ENCODE results near the gene CCDC192. TPM values are rescaled to one million over a fixed set of nuclear protein-coding genes. Genes with fewer than 3 reads are reported as not detected.

The CCDC192 gene
- total RNA-seq, 1 donor from 2014 or later: not detected

- no peak for TF ChIP-seq CTCF (IDR thresholded peaks at IDR 0.05; ENCODE audit: borderline replicate concordance)
- no peak overlapping the region for H3K4me3 ChIP-seq
- intact Hi-C loops (cut with micrococcal nuclease): no loop called here
- no peak for DNase-seq
- no peaks in the 10 kb centered on the region for H3K27me3 ChIP-seq (ENCODE audit: low read depth)
- H3K9me3 ChIP-seq (replicated peaks): no peaks in the 10 kb centered on the region
- no peaks in the 10 kb centered on the region for H3K36me3 ChIP-seq
- no peak overlapping the region for H3K27ac ChIP-seq (replicated peaks)
- no peaks in the 10 kb centered on the region for H3K4me1 ChIP-seq
Observed at GRCh38 chr5:127694518-127695171, 8.5 kb upstream of the CCDC192 start.

- no peak overlapping the region for H3K27ac ChIP-seq (replicated peaks)
- DNase-seq: no peak
- no peaks in the 10 kb centered on the region for H3K4me1 ChIP-seq
- H3K4me3 ChIP-seq: no peak overlapping the region
- H3K27me3 ChIP-seq (ENCODE audit: low read depth): no peaks in the 10 kb centered on the region
- H3K36me3 ChIP-seq: no peaks in the 10 kb centered on the region
- TF ChIP-seq CTCF (IDR thresholded peaks at IDR 0.05; ENCODE audit: borderline replicate concordance): no peak
- H3K9me3 ChIP-seq (replicated peaks): no peaks in the 10 kb centered on the region
- intact Hi-C loops (cut with micrococcal nuclease): no loop called here
Observed at GRCh38 chr5:127695346-127695745, 7.8 kb upstream of the CCDC192 start.

GRCh38 chr5:127696683-127697082 is 6.5 kb upstream of the CCDC192 start:
- intact Hi-C loops (cut with micrococcal nuclease): no loop called here
- Histone ChIP-seq H3K27ac (replicated peaks) (no peak overlapping the region), H3K9me3 (replicated peaks) (no peaks in the 10 kb centered on the region), H3K36me3 (no peaks in the 10 kb centered on the region), H3K4me1 (no peaks in the 10 kb centered on the region), H3K4me3 (no peak overlapping the region), H3K27me3 (ENCODE audit: low read depth) (no peaks in the 10 kb centered on the region)
- no peak for DNase-seq
- no peak for TF ChIP-seq CTCF (IDR thresholded peaks at IDR 0.05; ENCODE audit: borderline replicate concordance)

GRCh38 chr5:127697894-127698600 is 5.1 kb upstream of the CCDC192 start:
- H3K4me1 ChIP-seq: peaks cover 12% of the 10 kb centered on the region
- intact Hi-C loops (cut with micrococcal nuclease): no loop called here
- H3K36me3 ChIP-seq: no peaks in the 10 kb centered on the region
- no peak for TF ChIP-seq CTCF (IDR thresholded peaks at IDR 0.05; ENCODE audit: borderline replicate concordance)
- no peak overlapping the region for H3K4me3 ChIP-seq
- H3K27me3 ChIP-seq (ENCODE audit: low read depth): no peaks in the 10 kb centered on the region
- no peak overlapping the region for H3K27ac ChIP-seq (replicated peaks)
- H3K9me3 ChIP-seq (replicated peaks): no peaks in the 10 kb centered on the region
- DNase-seq: no peak

GRCh38 chr5:127699416-127699815 is 3.8 kb upstream of the CCDC192 start:
- Histone ChIP-seq H3K27me3 (ENCODE audit: low read depth) (no peaks in the 10 kb centered on the region), H3K4me1 (peaks cover 26% of the 10 kb centered on the region), H3K4me3 (no peak overlapping the region), H3K36me3 (no peaks in the 10 kb centered on the region), H3K27ac (replicated peaks) (no peak overlapping the region), H3K9me3 (replicated peaks) (no peaks in the 10 kb centered on the region)
- DNase-seq: no peak
- TF ChIP-seq CTCF (IDR thresholded peaks at IDR 0.05; ENCODE audit: borderline replicate concordance): no peak
- intact Hi-C loops (cut with micrococcal nuclease): no loop called here
